Measurements from ENCODE around the gene SIVA1. TPM values are rescaled to one million over a fixed set of nuclear protein-coding genes. Genes with fewer than 3 reads are reported as not detected.

The SIVA1 gene
- 64.1 and 69.2 TPM in 2 replicates for total RNA-seq

GRCh38 chr14:104752735-104753527 lies at the start of gene SIVA1:
SIVA1 (plus strand) TSS chr14:104753147; CDS start chr14:104753202, 55 bp downstream.

GRCh38 chr14:104723651-104724406 lies 29.1 kb upstream of the SIVA1 start, which contains the start of gene ADSS1:
ADSS1 (plus strand) TSS chr14:104724229; CDS start chr14:104724271, 42 bp downstream.

GRCh38 chr14:104794993-104795780 lies 42.2 kb downstream of the SIVA1 start, which contains the start of gene AKT1:
AKT1 (minus strand) TSS chr14:104795748; CDS start chr14:104792643, 3,105 bp downstream.

DNA sequence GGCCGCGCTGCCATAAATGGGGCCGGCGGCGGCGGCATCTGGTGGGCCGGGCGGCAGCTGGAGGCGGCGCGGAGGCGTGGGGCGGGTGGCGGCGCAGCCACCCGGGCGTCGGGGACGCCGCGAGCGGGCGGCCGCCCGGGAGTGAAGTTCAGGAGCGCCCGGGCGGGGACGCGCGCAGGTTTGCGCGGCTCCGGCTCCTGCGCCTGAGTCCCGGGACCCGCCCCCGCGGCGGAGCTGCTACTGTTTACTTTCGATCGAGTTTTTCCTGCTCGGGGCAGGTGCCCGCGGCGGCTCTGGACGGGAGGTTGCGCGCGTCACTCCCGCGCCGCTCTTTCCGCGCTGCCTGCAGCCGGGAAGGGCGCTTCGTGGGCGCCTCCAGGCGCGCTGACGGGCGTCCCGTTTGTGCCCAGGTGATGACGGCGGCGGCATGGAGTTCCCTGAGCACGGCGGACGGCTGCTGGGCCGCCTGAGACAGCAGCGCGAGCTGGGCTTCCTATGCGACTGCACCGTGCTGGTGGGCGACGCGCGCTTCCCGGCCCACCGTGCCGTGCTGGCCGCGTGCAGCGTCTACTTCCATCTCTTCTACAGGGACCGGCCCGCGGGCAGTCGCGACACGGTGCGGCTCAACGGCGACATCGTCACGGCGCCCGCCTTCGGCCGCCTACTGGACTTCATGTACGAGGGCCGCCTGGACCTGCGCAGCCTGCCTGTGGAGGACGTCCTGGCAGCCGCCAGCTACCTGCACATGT lies 48.0 kb downstream of the SIVA1 start, which contains the start of gene ZBTB42:
ZBTB42 (plus strand) TSS at position 331 of the 749 bp plus-strand sequence; CDS start at position 428, 97 bp downstream.

Other genes starting within 250 kb of the SIVA1 start
- not detected in 2 replicates for gene C14orf180, start 173.4 kb upstream of the SIVA1 start, total RNA-seq
- gene TMEM179, start 148.4 kb upstream of the SIVA1 start, total RNA-seq = not detected in 2 replicates
- 71.6 and 77.1 TPM in 2 replicates for gene INF2, start 63.5 kb upstream of the SIVA1 start, total RNA-seq
- 6.8 and 7.3 TPM in 2 replicates for gene ADSS1, start 28.9 kb upstream of the SIVA1 start, total RNA-seq
- 221 and 234 TPM in 2 replicates for gene AKT1, start 42.6 kb downstream of the SIVA1 start, total RNA-seq
- 5.7 and 5.8 TPM in 2 replicates for gene ZBTB42, start 48.0 kb downstream of the SIVA1 start, total RNA-seq
- gene CEP170B, start 112.1 kb downstream of the SIVA1 start, total RNA-seq = 24.3 and 25.9 TPM in 2 replicates
- under 0.01 TPM in 2 replicates for gene PLD4, start 171.7 kb downstream of the SIVA1 start, total RNA-seq
- 167 and 231 TPM in 2 replicates for gene AHNAK2, start 225.2 kb downstream of the SIVA1 start, total RNA-seq
- gene CLBA1, start 232.6 kb downstream of the SIVA1 start, total RNA-seq = 11.7 and 13.6 TPM in 2 replicates